Measurements from ENCODE around the gene ADAP1.

DNA sequence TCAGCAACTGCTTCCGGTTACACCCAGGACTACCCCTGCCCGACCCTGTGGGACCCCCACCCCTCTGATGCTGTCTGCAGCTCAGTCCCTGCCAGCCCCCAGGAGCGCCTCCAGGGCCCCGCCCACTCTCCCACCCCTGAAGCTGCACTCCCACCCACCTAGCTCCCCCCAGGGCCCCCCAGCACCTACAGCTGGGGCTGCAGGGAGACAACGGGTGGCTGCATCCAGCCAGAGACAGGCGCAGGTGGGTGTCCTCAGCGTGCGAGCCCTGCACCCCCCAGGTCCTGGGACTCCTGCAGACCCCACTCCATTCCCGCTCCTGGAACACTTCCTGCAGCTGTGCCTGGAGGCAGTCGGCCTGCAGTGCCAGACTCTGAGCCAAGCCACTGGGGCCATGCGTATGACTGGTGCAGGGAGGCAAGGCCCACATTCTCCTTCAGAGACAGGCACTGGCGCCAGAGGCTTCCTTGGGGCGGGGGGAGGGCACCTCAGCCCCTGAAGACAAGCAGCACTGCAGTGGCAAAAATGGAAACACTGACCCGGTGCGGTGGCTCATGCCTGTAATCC is 34.6 kb upstream of the ADAP1 start:
- TF ChIP-seq, protein P1, sequence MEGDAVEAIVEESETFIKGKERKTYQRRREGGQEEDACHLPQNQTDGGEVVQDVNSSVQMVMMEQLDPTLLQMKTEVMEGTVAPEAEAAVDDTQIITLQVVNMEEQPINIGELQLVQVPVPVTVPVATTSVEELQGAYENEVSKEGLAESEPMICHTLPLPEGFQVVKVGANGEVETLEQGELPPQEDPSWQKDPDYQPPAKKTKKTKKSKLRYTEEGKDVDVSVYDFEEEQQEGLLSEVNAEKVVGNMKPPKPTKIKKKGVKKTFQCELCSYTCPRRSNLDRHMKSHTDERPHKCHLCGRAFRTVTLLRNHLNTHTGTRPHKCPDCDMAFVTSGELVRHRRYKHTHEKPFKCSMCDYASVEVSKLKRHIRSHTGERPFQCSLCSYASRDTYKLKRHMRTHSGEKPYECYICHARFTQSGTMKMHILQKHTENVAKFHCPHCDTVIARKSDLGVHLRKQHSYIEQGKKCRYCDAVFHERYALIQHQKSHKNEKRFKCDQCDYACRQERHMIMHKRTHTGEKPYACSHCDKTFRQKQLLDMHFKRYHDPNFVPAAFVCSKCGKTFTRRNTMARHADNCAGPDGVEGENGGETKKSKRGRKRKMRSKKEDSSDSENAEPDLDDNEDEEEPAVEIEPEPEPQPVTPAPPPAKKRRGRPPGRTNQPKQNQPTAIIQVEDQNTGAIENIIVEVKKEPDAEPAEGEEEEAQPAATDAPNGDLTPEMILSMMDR (conservative IDR thresholded peaks at IDR 0.05 in 1 of 2, IDR thresholded peaks at IDR 0.05 in 1 of 2; ENCODE audit: extremely low read depth in 1 of 2, insufficient read depth in 1 of 2, low read depth in 1 of 2, low read length in 2 of 2) = no peak
- TF ChIP-seq EZH2 (IDR thresholded peaks at IDR 0.05; ENCODE audit: borderline replicate concordance, low read length) = no peak
